CD8-positive, alpha-beta memory T cell (primary cell): ENCODE results near the gene PLA2G15. TPM values are rescaled to one million over a fixed set of nuclear protein-coding genes. Genes with fewer than 3 reads are reported as not detected.

Experiments
- CTCF ChIA-PET: fragments of 350-600 bp; sonication (Branson Sonifier 250); formaldehyde crosslinking; loops from one replicate; lab custom pipeline; 2021; ENCODE audit warnings: antibody characterized with exemption; lab: Charles Lee
- POLR2A ChIA-PET: fragments of 350-600 bp; sonication (Branson Sonifier 250); formaldehyde crosslinking; loops from one replicate; lab custom pipeline; 2021; ENCODE audit warnings: antibody characterized with exemption; lab: Charles Lee
- DNase-seq, 5 donors: peaks; one replicate each; pipeline versions ENCODE4 v3.0.0 to v3.0.0-alpha.2; 2020 to 2022; ENCODE audit warnings: mixed read lengths in 1 of 5
- H3K27ac ChIP-seq: one replicate; pipeline ENCODE4 v1.7.0; 2013; ENCODE audit warnings: low read depth, mild to moderate bottlenecking, low read length, moderate library complexity
- H3K27me3 ChIP-seq: 2 replicates; pipeline ENCODE4 v1.7.0; 2013; ENCODE audit warnings: low read length, mild to moderate bottlenecking; ENCODE audit not compliant: insufficient read depth, poor library complexity, severe bottlenecking
- H3K36me3 ChIP-seq: 2 replicates; pipeline ENCODE4 v1.7.0; 2013; ENCODE audit warnings: mild to moderate bottlenecking, low read length, moderate library complexity; ENCODE audit not compliant: insufficient read depth
- H3K4me1 ChIP-seq: 2 replicates; pipeline ENCODE4 v1.7.0; 2013; ENCODE audit warnings: mild to moderate bottlenecking, low read length, moderate library complexity; ENCODE audit not compliant: insufficient read depth
- H3K4me3 ChIP-seq: 2 replicates; pipeline ENCODE4 v1.7.0; 2013; ENCODE audit warnings: mild to moderate bottlenecking, low read length
- H3K9me3 ChIP-seq: 2 replicates; pipeline ENCODE4 v1.7.0; 2013; ENCODE audit warnings: mild to moderate bottlenecking, low read length
- H3K27ac Mint-ChIP-seq, 8 donors: one replicate each; pipeline ENCODE4 v1.8.0; 2020 to 2021; ENCODE audit warnings: mixed read lengths in 8 of 8, mild to moderate bottlenecking in 6 of 8, inconsistent platforms in 3 of 8, moderate library complexity in 3 of 8
- H3K27me3 Mint-ChIP-seq, 2 donors: one replicate each; pipeline ENCODE4 v1.8.0; 2020 to 2021; ENCODE audit warnings: mixed read lengths in 2 of 2, mild to moderate bottlenecking in 1 of 2, moderate library complexity in 1 of 2
- H3K36me3 Mint-ChIP-seq, 3 donors: one replicate each; pipeline ENCODE4 v1.8.0; 2020 to 2021; ENCODE audit warnings: mixed read lengths in 3 of 3, inconsistent platforms in 1 of 3, mild to moderate bottlenecking in 1 of 3
- H3K4me1 Mint-ChIP-seq, 3 donors: one replicate each; pipeline ENCODE4 v1.8.0; 2020 to 2021; ENCODE audit warnings: mixed read lengths in 3 of 3, inconsistent platforms in 1 of 3, mild to moderate bottlenecking in 1 of 3
- H3K4me3 Mint-ChIP-seq, 7 donors: one replicate each; pipeline ENCODE4 v1.8.0; 2020 to 2021; ENCODE audit warnings: mixed read lengths in 7 of 7, mild to moderate bottlenecking in 6 of 7, moderate library complexity in 4 of 7, inconsistent platforms in 2 of 7
- H3K9me3 Mint-ChIP-seq, 5 donors: one replicate each; pipeline ENCODE4 v1.8.0; 2020 to 2022; ENCODE audit warnings: mixed read lengths in 5 of 5, mild to moderate bottlenecking in 3 of 5, moderate library complexity in 2 of 5, inconsistent platforms in 1 of 5
- polyA plus RNA-seq: library from polyadenylated mRNA; unstranded; fragments of 300-500 nt; fragmentation: Illumina TruSeq; gene quantifications from one replicate; pipeline ENCODE4 v1.2.3, GENCODE V29; 2021
- total RNA-seq, 2 experiments: library from RNA; stranded (reverse); gene quantifications; one replicate each; pipeline ENCODE4 v1.2.3, GENCODE V29; 2021

The PLA2G15 gene
- total and polyA plus RNA-seq, 3 experiments from 2014 or later: 9.0 to 11.0 (median 9.4) TPM

DNA sequence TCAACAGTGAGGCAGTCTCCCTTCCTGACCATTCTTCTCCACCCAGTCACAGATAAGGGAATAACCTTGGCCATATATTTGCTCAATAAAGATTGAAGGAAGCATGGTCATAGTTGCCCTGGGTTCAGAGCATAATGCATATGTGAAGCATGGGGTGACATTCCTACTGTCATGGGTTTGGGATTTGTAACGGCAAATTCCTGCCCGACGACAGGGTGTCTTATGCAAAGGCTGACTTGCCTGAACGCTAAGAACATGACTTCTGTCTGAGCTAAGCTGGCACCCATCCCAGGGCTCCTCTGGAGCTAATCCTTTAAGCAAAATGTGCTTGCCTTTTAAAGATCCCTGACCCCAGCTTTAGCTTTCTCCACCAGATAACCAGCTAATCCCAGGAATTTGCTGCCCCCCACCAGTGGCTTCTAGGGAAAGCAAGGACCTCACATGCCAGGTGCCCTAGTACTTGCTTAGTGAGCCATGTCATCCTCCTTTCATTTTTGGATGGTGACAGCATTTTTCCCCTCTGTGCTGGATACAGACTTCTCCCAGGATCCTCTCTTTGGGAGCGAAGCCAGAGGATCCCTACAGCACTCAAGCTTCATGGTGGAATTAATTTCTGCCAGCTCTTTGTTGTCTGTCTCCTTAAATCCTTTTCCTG is 53.9 kb downstream of the PLA2G15 start:
- DNase-seq: no peak
- no peaks in the 10 kb centered on the region for H3K9me3 Mint-ChIP-seq
- H3K27ac ChIP-seq: no peak overlapping the region
- peak overlapping the region; percentile 0 to 87 (median 29) for H3K27ac Mint-ChIP-seq
- no peaks in the 10 kb centered on the region for H3K27me3 ChIP-seq
- POLR2A ChIA-PET: interaction anchor here (0.6 kb wide), 1 partner anchor 370 kb away, joined by 4 read pairs; no protein-coding TSS in a partner anchor
- no peaks in the 10 kb centered on the region for H3K27me3 Mint-ChIP-seq
- H3K4me3 ChIP-seq: no peak overlapping the region
- H3K9me3 ChIP-seq: no peaks in the 10 kb centered on the region
- CTCF ChIA-PET: interaction anchor here (1.1 to 2.1 kb wide), 3 partner anchors 30 to 35 kb away, joined by 5 to 9 read pairs (median 9); partner anchors contain the start of gene SLC7A6
- H3K36me3 Mint-ChIP-seq: peaks cover 4 to 96% (median 23%) of the 10 kb centered on the region in 3 donors
- H3K4me1 ChIP-seq: no peaks in the 10 kb centered on the region
- peaks cover 6 to 37% (median 11%) of the 10 kb centered on the region in 3 donors for H3K4me1 Mint-ChIP-seq
- peaks cover 76% of the 10 kb centered on the region for H3K36me3 ChIP-seq
- H3K4me3 Mint-ChIP-seq: no peak overlapping the region

- no peak overlapping the region for H3K4me3 Mint-ChIP-seq
- H3K4me1 Mint-ChIP-seq: peaks cover 2 to 31% (median 11%) of the 10 kb centered on the region in 3 donors
- Histone ChIP-seq H3K36me3 (peaks cover 68% of the 10 kb centered on the region), H3K27ac (no peak overlapping the region), H3K4me3 (no peak overlapping the region), H3K27me3 (no peaks in the 10 kb centered on the region), H3K4me1 (no peaks in the 10 kb centered on the region), H3K9me3 (no peaks in the 10 kb centered on the region)
- peak overlapping the region in 6 of 8 donors; percentile 0 to 66 (median 25) for H3K27ac Mint-ChIP-seq
- H3K9me3 Mint-ChIP-seq: no peaks in the 10 kb centered on the region
- no peak for DNase-seq
- no peaks in the 10 kb centered on the region for H3K27me3 Mint-ChIP-seq
- ChIA-PET POLR2A (interaction anchor here (1.0 to 1.6 kb wide), 4 partner anchors 8 to 30 kb away, joined by 3 to 6 read pairs (median 4); partner anchors contain the start of genes PRMT7 and SLC7A6OS), CTCF (interaction anchor here (0.6 to 2.1 kb wide), 7 partner anchors 8 to 58 kb away, joined by 4 to 9 read pairs (median 4); partner anchors contain the start of genes PRMT7, SLC7A6 and SLC7A6OS)
- peaks cover 4 to 91% (median 20%) of the 10 kb centered on the region in 3 donors for H3K36me3 Mint-ChIP-seq
Measured at GRCh38 chr16:68299571-68300453, 54.6 kb downstream of the PLA2G15 start.

GRCh38 chr16:68300734-68301459 is 55.7 kb downstream of the PLA2G15 start:
- H3K9me3 ChIP-seq: no peaks in the 10 kb centered on the region
- H3K27me3 ChIP-seq: no peaks in the 10 kb centered on the region
- Mint-ChIP-seq H3K4me1 (peaks cover 2 to 32% (median 18%) of the 10 kb centered on the region in 3 donors), H3K27me3 (no peaks in the 10 kb centered on the region), H3K27ac (peak overlapping the region in 6 of 8 donors; percentile 8 to 66 (median 36)), H3K9me3 (no peaks in the 10 kb centered on the region), H3K36me3 (peaks cover 4 to 91% (median 20%) of the 10 kb centered on the region in 3 donors), H3K4me3 (no peak overlapping the region)
- POLR2A ChIA-PET: interaction anchor here (1.2 to 1.6 kb wide), 3 partner anchors 9 to 32 kb away, joined by 3 to 6 read pairs (median 4); no protein-coding TSS in a partner anchor
- no peak overlapping the region for H3K4me3 ChIP-seq
- no peaks in the 10 kb centered on the region for H3K4me1 ChIP-seq
- no peak overlapping the region for H3K27ac ChIP-seq
- CTCF ChIA-PET: interaction anchor here (1.0 to 2.1 kb wide), 6 partner anchors 9 to 59 kb away, joined by 4 to 9 read pairs (median 5); partner anchors contain the start of genes PRMT7, SLC7A6 and SLC7A6OS
- peaks cover 66% of the 10 kb centered on the region for H3K36me3 ChIP-seq
- no peak for DNase-seq

DNA sequence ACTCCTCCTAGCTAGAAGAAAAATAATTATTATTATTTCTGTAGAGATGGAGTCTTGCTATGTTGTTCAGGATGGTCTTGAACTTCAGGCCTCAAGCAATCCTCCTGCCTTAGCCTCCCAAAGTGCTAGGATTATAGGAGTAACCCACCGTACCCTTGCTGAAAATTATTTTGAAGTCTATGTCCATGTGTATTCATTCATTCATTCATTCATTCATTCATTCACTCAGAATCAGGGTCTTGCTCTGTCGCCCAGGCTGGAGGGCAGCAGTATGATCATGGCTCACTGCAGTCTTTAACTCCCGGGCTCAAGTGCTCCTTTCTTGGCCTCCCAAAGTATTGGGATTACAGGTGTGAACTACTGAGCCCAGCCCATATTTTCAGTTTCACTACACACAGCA is 61.5 kb downstream of the PLA2G15 start:
- peaks cover 2 to 69% (median 18%) of the 10 kb centered on the region in 3 donors for H3K36me3 Mint-ChIP-seq
- DNase-seq: no peak

DNA sequence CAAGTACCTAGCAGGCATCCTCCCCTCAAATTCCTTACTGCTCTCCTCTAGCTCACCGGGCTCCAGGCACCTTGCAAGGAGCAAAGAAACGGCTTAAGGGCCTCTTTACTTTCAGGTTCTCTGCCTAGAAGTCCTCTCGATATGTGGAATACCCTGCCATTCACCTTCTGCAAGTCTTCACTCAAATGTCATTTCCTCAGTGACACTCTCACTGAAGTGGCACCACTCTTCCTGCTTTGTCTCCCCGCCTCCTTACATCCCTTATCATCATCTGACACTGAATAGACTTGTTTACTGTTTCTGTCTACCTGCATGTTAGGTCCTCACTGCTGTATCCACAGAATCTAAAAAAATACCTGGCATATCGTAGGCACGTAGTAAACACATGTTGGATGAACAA is 64.6 kb downstream of the PLA2G15 start:
- Histone ChIP-seq H3K27me3 (no peaks in the 10 kb centered on the region), H3K27ac (peak overlapping the region; percentile 83), H3K9me3 (no peaks in the 10 kb centered on the region), H3K4me1 (peaks cover 43% of the 10 kb centered on the region), H3K36me3 (peaks cover 20% of the 10 kb centered on the region), H3K4me3 (peak overlapping the region; percentile 95)
- H3K27me3 Mint-ChIP-seq: no peaks in the 10 kb centered on the region
- peak in 1 of 5 donors; percentile 24 for DNase-seq
- H3K9me3 Mint-ChIP-seq: no peaks in the 10 kb centered on the region
- peaks cover 39 to 64% (median 49%) of the 10 kb centered on the region in 3 donors for H3K4me1 Mint-ChIP-seq
- CTCF ChIA-PET: interaction anchor here (11.2 kb wide), 1 partner anchor 47 kb away, joined by 131 read pairs; the partner anchor contains the start of gene SLC7A6
- POLR2A ChIA-PET: interaction anchor here (0.9 kb wide), 1 partner anchor 34 kb away, joined by 3 read pairs; no protein-coding TSS in a partner anchor
- H3K36me3 Mint-ChIP-seq: peaks cover 0 to 61% (median 12%) of the 10 kb centered on the region in 3 donors
- peak overlapping the region; percentile 90 to 99 (median 98) for H3K4me3 Mint-ChIP-seq
- peak overlapping the region; percentile 92 to 98 (median 98) for H3K27ac Mint-ChIP-seq

More for the DNA sequence above, 61.5 kb downstream of the PLA2G15 start:
- H3K4me3 Mint-ChIP-seq: no peak overlapping the region
- ChIA-PET CTCF (interaction anchor here (11.2 kb wide), 1 partner anchor 44 kb away, joined by 131 read pairs; the partner anchor contains the start of gene SLC7A6), POLR2A (no interaction called here)
- Histone ChIP-seq H3K9me3 (no peaks in the 10 kb centered on the region), H3K4me3 (no peak overlapping the region), H3K36me3 (peaks cover 36% of the 10 kb centered on the region), H3K4me1 (peaks cover 32% of the 10 kb centered on the region), H3K27ac (no peak overlapping the region), H3K27me3 (no peaks in the 10 kb centered on the region)
- H3K27ac Mint-ChIP-seq: peak overlapping the region in 4 of 8 donors; percentile 42 to 54 (median 46)
- H3K27me3 Mint-ChIP-seq: no peaks in the 10 kb centered on the region
- H3K4me1 Mint-ChIP-seq: peaks cover 20 to 43% (median 40%) of the 10 kb centered on the region in 3 donors
- no peaks in the 10 kb centered on the region for H3K9me3 Mint-ChIP-seq

DNA sequence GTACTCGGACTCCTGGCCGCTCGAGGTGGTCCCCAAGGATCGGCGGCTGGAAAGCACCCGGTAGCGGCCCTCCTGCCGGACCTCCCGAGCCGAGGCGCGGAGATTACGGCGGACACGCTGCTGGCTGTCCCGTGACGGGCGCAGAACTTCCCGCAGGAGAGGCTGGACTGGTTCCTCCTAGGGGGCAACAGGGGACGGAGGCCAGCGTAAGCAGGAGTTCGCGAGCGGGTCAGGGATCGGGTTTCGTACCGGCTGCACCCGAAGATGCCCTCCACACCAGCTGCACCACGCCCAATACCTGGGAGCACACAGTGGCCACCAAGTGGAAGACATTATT is 65.2 kb downstream of the PLA2G15 start:
- Mint-ChIP-seq H3K36me3 (peaks cover 0 to 59% (median 12%) of the 10 kb centered on the region in 3 donors), H3K9me3 (no peaks in the 10 kb centered on the region), H3K27ac (peak overlapping the region; percentile 92 to 98 (median 98)), H3K27me3 (no peaks in the 10 kb centered on the region), H3K4me3 (peak overlapping the region; percentile 90 to 99 (median 98)), H3K4me1 (peaks cover 41 to 65% (median 48%) of the 10 kb centered on the region in 3 donors)
- CTCF ChIA-PET: interaction anchor here (0.6 to 11.2 kb wide), 14 partner anchors 10 to 69 kb away, joined by 3 to 131 read pairs (median 6); partner anchors contain the start of gene SLC7A6
- no peaks in the 10 kb centered on the region for H3K9me3 ChIP-seq
- POLR2A ChIA-PET: interaction anchor here (0.6 to 2.2 kb wide), 12 partner anchors 8 to 74 kb away, joined by 3 to 26 read pairs (median 5); partner anchors contain the start of genes ESRP2 and SLC7A6
- H3K4me3 ChIP-seq: peak overlapping the region; percentile 95
- H3K36me3 ChIP-seq: peaks cover 15% of the 10 kb centered on the region
- H3K4me1 ChIP-seq: peaks cover 43% of the 10 kb centered on the region
- H3K27ac ChIP-seq: peak overlapping the region; percentile 83
- H3K27me3 ChIP-seq: no peaks in the 10 kb centered on the region
- DNase-seq: no peak
